Muscle of leg (tissue), 11 donors: Measurements from ENCODE around the gene FOSL2. TPM values are rescaled to one million over a fixed set of nuclear protein-coding genes. Genes with fewer than 3 reads are reported as not detected.

ENCODE experiments used
- DNase-seq: peaks from one replicate; pipeline ENCODE4 v3.0.0; 2013
- H3K27ac ChIP-seq: one replicate; pipeline ENCODE4 v1.5.1; 2013; ENCODE audit warnings: mild to moderate bottlenecking, low read length, control low read depth
- H3K27me3 ChIP-seq: one replicate; pipeline ENCODE4 v1.6.1; 2013; ENCODE audit warnings: low read length; ENCODE audit not compliant: control insufficient read depth, insufficient read depth
- H3K36me3 ChIP-seq: one replicate; pipeline ENCODE4 v1.6.1; 2013; ENCODE audit warnings: low read length; ENCODE audit not compliant: control insufficient read depth, insufficient read depth
- H3K4me1 ChIP-seq: one replicate; pipeline ENCODE4 v1.6.1; 2013; ENCODE audit warnings: low read length; ENCODE audit not compliant: control insufficient read depth, insufficient read depth
- H3K4me3 ChIP-seq: one replicate; pipeline ENCODE4 v1.5.1; 2013; ENCODE audit warnings: low read length, control low read depth
- H3K9me3 ChIP-seq: replicated peaks from 2 replicates; pipeline ENCODE4 v1.6.1; 2013; ENCODE audit warnings: low read depth, low read length; ENCODE audit not compliant: control insufficient read depth
- WGBS: methylation state at CpG from one replicate; pipeline ENCODE4 v1.1.5; 2013; ENCODE audit warnings: missing lambda C conversion rate; ENCODE audit not compliant: insufficient coverage; 5-methylcytosine and 5-hydroxymethylcytosine counted together
- polyA plus RNA-seq, 8 donors: library from polyadenylated mRNA; unstranded; fragments of 120-200 nt; gene quantifications; one replicate each; pipeline versions ENCODE4 v1.2.1 to v1.2.3, GENCODE V29; 2013; ENCODE audit warnings: inconsistent platforms in 1 of 8, low replicate concordance in 1 of 8; ENCODE audit not compliant: insufficient read length in 8 of 8, insufficient read depth in 1 of 8
- total RNA-seq: library from RNA; stranded (reverse); fragments of 120-200 nt; gene quantifications from one replicate; pipeline ENCODE4 v1.2.4, GENCODE V29; 2013

FOSL2 gene
- total and polyA plus RNA-seq, 9 donors: 11.0 to 25.6 (median 14.8) TPM

- H3K27ac ChIP-seq: no peak overlapping the region
- H3K9me3 ChIP-seq: no peaks in the 10 kb centered on the region
- no peaks in the 10 kb centered on the region for H3K27me3 ChIP-seq
- no peak for DNase-seq
- H3K36me3 ChIP-seq: peaks cover 53% of the 10 kb centered on the region
- H3K4me3 ChIP-seq: no peak overlapping the region
- 84% methylated on average over 10 of the region's 11 CpGs for WGBS
- H3K4me1 ChIP-seq: peaks cover 20% of the 10 kb centered on the region
These were observed 11.4 kb downstream of the FOSL2 start for GRCh38 chr2:28404086-28404485.

- H3K9me3 ChIP-seq: no peaks in the 10 kb centered on the region
- H3K36me3 ChIP-seq: peaks cover 67% of the 10 kb centered on the region
- H3K4me1 ChIP-seq: peaks cover 6% of the 10 kb centered on the region
- no peak for DNase-seq
- H3K4me3 ChIP-seq: no peak overlapping the region
- 72% methylated on average over 2 of the region's 3 CpGs for WGBS
- no peak overlapping the region for H3K27ac ChIP-seq
- H3K27me3 ChIP-seq: no peaks in the 10 kb centered on the region
These were observed 12.9 kb downstream of the FOSL2 start for GRCh38 chr2:28405537-28405936.

- H3K27ac ChIP-seq: peak overlapping the region; percentile 20
- no peak for DNase-seq
- no peaks in the 10 kb centered on the region for H3K27me3 ChIP-seq
- H3K36me3 ChIP-seq: peaks cover 76% of the 10 kb centered on the region
- no peaks in the 10 kb centered on the region for H3K9me3 ChIP-seq
- no peak overlapping the region for H3K4me3 ChIP-seq
- H3K4me1 ChIP-seq: peaks cover 4% of the 10 kb centered on the region
- 96% methylated on average over 9 of the region's 16 CpGs for WGBS
These were observed 13.8 kb downstream of the FOSL2 start for GRCh38 chr2:28406276-28407096.

- H3K4me3 ChIP-seq: no peak overlapping the region
- DNase-seq: no peak
- no peaks in the 10 kb centered on the region for H3K27me3 ChIP-seq
- WGBS: 93% methylated on average over 5 of the region's 8 CpGs
- peaks cover 84% of the 10 kb centered on the region for H3K36me3 ChIP-seq
- no peaks in the 10 kb centered on the region for H3K9me3 ChIP-seq
- H3K4me1 ChIP-seq: peaks cover 4% of the 10 kb centered on the region
- H3K27ac ChIP-seq: peak overlapping the region; percentile 20
These were observed 14.7 kb downstream of the FOSL2 start for GRCh38 chr2:28407131-28407975.

- H3K4me1 ChIP-seq: peaks cover 12% of the 10 kb centered on the region
- H3K4me3 ChIP-seq: no peak overlapping the region
- H3K27me3 ChIP-seq: no peaks in the 10 kb centered on the region
- no peak for DNase-seq
- WGBS: 93% methylated on average over 2 of the region's 5 CpGs
- H3K27ac ChIP-seq: no peak overlapping the region
- H3K36me3 ChIP-seq: peaks cover 92% of the 10 kb centered on the region
- H3K9me3 ChIP-seq: no peaks in the 10 kb centered on the region
These were observed 15.5 kb downstream of the FOSL2 start for GRCh38 chr2:28407976-28408690.

- Histone ChIP-seq H3K36me3 (peaks cover 96% of the 10 kb centered on the region), H3K27ac (no peak overlapping the region), H3K4me1 (peaks cover 21% of the 10 kb centered on the region), H3K9me3 (no peaks in the 10 kb centered on the region), H3K4me3 (no peak overlapping the region), H3K27me3 (no peaks in the 10 kb centered on the region)
- no peak for DNase-seq
- WGBS: 79% methylated on average over 10 of the region's 26 CpGs
These were observed 16.3 kb downstream of the FOSL2 start for GRCh38 chr2:28408764-28409599.

GRCh38 chr2:28411166-28411755 is 18.6 kb downstream of the FOSL2 start:
- Histone ChIP-seq H3K4me3 (no peak overlapping the region), H3K27ac (no peak overlapping the region), H3K36me3 (peaks cover 76% of the 10 kb centered on the region), H3K9me3 (no peaks in the 10 kb centered on the region), H3K4me1 (peaks cover 39% of the 10 kb centered on the region), H3K27me3 (no peaks in the 10 kb centered on the region)
- no peak for DNase-seq
- 86% methylated on average over 1 of the region's 5 CpGs for WGBS

GRCh38 chr2:28411956-28412609 is 19.4 kb downstream of the FOSL2 start:
- WGBS: 91% methylated on average over 21 of the region's 27 CpGs
- no peak for DNase-seq
- Histone ChIP-seq H3K9me3 (no peaks in the 10 kb centered on the region), H3K36me3 (peaks cover 68% of the 10 kb centered on the region), H3K27ac (no peak overlapping the region), H3K4me1 (peaks cover 38% of the 10 kb centered on the region), H3K27me3 (no peaks in the 10 kb centered on the region), H3K4me3 (no peak overlapping the region)
